Activated B cell treated with CpG ODN at 0.5 μM for 24 hours (primary cell): Measurements from ENCODE around the gene SRGAP1. TPM values are rescaled to one million over a fixed set of nuclear protein-coding genes. Genes with fewer than 3 reads are reported as not detected.

Experiments
- ATAC-seq: fragments of 200-7000 bp; cut with Tn5 transposase; one replicate; pipeline ENCODE4 v1.10.0; 2021; ENCODE audit warnings: low read depth, mild to moderate bottlenecking, moderate library complexity
- CTCF ChIA-PET: fragments of 350-600 bp; sonication (Branson Sonifier 250); formaldehyde crosslinking; loops from one replicate; lab custom pipeline; 2021; ENCODE audit warnings: antibody characterized with exemption; lab: Charles Lee
- POLR2A ChIA-PET: fragments of 350-600 bp; sonication (Branson Sonifier 250); formaldehyde crosslinking; loops from one replicate; lab custom pipeline; 2021; ENCODE audit warnings: antibody characterized with exemption; lab: Charles Lee
- DNase-seq: peaks from one replicate; pipeline ENCODE4 v3.0.0; 2022
- H3K27ac Mint-ChIP-seq: one replicate; pipeline ENCODE4 v1.8.0; 2020; ENCODE audit warnings: mixed read lengths
- H3K27me3 Mint-ChIP-seq: one replicate; pipeline ENCODE4 v1.8.0; 2021; ENCODE audit warnings: mixed read lengths
- H3K36me3 Mint-ChIP-seq: one replicate; pipeline ENCODE4 v1.8.0; 2021; ENCODE audit warnings: low read depth, mixed read lengths
- H3K4me1 Mint-ChIP-seq: one replicate; pipeline ENCODE4 v1.8.0; 2021; ENCODE audit warnings: mixed read lengths
- H3K4me3 Mint-ChIP-seq: one replicate; pipeline ENCODE4 v1.8.0; 2020; ENCODE audit warnings: mild to moderate bottlenecking, mixed read lengths
- H3K9me3 Mint-ChIP-seq: one replicate; pipeline ENCODE4 v1.8.0; 2020; ENCODE audit warnings: mixed read lengths
- CTCF ChIP-seq: fragments of 200-600 bp; IDR thresholded peaks from one replicate; pipeline ENCODE4 v1.8.0; 2022; ENCODE audit warnings: antibody characterized with exemption, mild to moderate bottlenecking
- intact Hi-C: fragments of 100-400 bp; cut with micrococcal nuclease; formaldehyde crosslinking; loops from one replicate; pipeline ENCODE4 v1.15.1; 2024
- total RNA-seq: library from RNA; stranded (reverse); gene quantifications from 2 replicates; pipeline ENCODE4 v1.2.3, GENCODE V29; 2022

Gene SRGAP1
- total RNA-seq, 1 donor from 2014 or later, result 1.1 TPM

GRCh38 chr12:63905544-63905943 is 61.0 kb downstream of the SRGAP1 start:
- DNase-seq (no peak), ATAC-seq (no peak)
- Mint-ChIP-seq H3K36me3 (no peaks in the 10 kb centered on the region), H3K27me3 (peaks cover 3% of the 10 kb centered on the region), H3K4me3 (no peak overlapping the region), H3K4me1 (no peaks in the 10 kb centered on the region), H3K9me3 (peaks cover 3% of the 10 kb centered on the region), H3K27ac (no peak overlapping the region)
- intact Hi-C loops, result no loop called here
- POLR2A ChIA-PET, result no interaction called here
- TF ChIP-seq CTCF, result no peak
- CTCF ChIA-PET, result no interaction called here

GRCh38 chr12:63906876-63907275 is 62.4 kb downstream of the SRGAP1 start:
- ATAC-seq (no peak), DNase-seq (no peak)
- H3K4me3 Mint-ChIP-seq, result no peak overlapping the region
- ChIA-PET POLR2A (no interaction called here), CTCF (no interaction called here)
- peaks cover 3% of the 10 kb centered on the region for H3K9me3 Mint-ChIP-seq
- H3K27ac Mint-ChIP-seq, result no peak overlapping the region
- no peak for TF ChIP-seq CTCF
- intact Hi-C loops, result no loop called here
- H3K36me3 Mint-ChIP-seq, result no peaks in the 10 kb centered on the region
- H3K4me1 Mint-ChIP-seq, result no peaks in the 10 kb centered on the region
- H3K27me3 Mint-ChIP-seq, result no peaks in the 10 kb centered on the region

- TF ChIP-seq CTCF, result no peak
- ATAC-seq (no peak), DNase-seq (no peak)
- no peaks in the 10 kb centered on the region for H3K4me1 Mint-ChIP-seq
- intact Hi-C loops, result no loop called here
- H3K27me3 Mint-ChIP-seq, result no peaks in the 10 kb centered on the region
- POLR2A ChIA-PET, result no interaction called here
- CTCF ChIA-PET, result no interaction called here
- H3K9me3 Mint-ChIP-seq, result peaks cover 3% of the 10 kb centered on the region
- no peak overlapping the region for H3K4me3 Mint-ChIP-seq
- H3K27ac Mint-ChIP-seq, result no peak overlapping the region
- H3K36me3 Mint-ChIP-seq, result no peaks in the 10 kb centered on the region
Measured at GRCh38 chr12:63907561-63907960, 63.1 kb downstream of the SRGAP1 start.

GRCh38 chr12:63909746-63910145 is 65.2 kb downstream of the SRGAP1 start:
- Mint-ChIP-seq H3K4me1 (no peaks in the 10 kb centered on the region), H3K9me3 (peaks cover 3% of the 10 kb centered on the region), H3K27me3 (no peaks in the 10 kb centered on the region), H3K4me3 (no peak overlapping the region), H3K27ac (no peak overlapping the region), H3K36me3 (no peaks in the 10 kb centered on the region)
- ATAC-seq, result no peak
- ChIA-PET CTCF (no interaction called here), POLR2A (no interaction called here)
- DNase-seq, result no peak
- intact Hi-C loops, result no loop called here
- TF ChIP-seq CTCF, result no peak

- TF ChIP-seq CTCF, result no peak
- Mint-ChIP-seq H3K27me3 (no peaks in the 10 kb centered on the region), H3K4me1 (no peaks in the 10 kb centered on the region), H3K36me3 (no peaks in the 10 kb centered on the region), H3K4me3 (no peak overlapping the region), H3K9me3 (peaks cover 3% of the 10 kb centered on the region), H3K27ac (no peak overlapping the region)
- DNase-seq (no peak), ATAC-seq (no peak)
- POLR2A ChIA-PET, result no interaction called here
- CTCF ChIA-PET, result no interaction called here
- intact Hi-C loops, result no loop called here
Measured at GRCh38 chr12:63911341-63911740, 66.8 kb downstream of the SRGAP1 start.
